Ectodermal cell (in vitro differentiated cells): ENCODE results near the gene SPHKAP.

ENCODE experiments used
- H3K27ac ChIP-seq: 2 replicates; pipeline ENCODE4 v1.7.0; 2013; ENCODE audit warnings: mild to moderate bottlenecking, low read depth, low read length; ENCODE audit not compliant: insufficient read depth, poor library complexity, severe bottlenecking
- H3K27me3 ChIP-seq: 2 replicates; pipeline ENCODE4 v1.7.0; 2013; ENCODE audit warnings: mild to moderate bottlenecking, low read length; ENCODE audit not compliant: insufficient read depth, control insufficient read depth, poor library complexity, severe bottlenecking
- H3K36me3 ChIP-seq: one replicate; pipeline ENCODE4 v1.7.0; 2013; ENCODE audit warnings: low read length; ENCODE audit not compliant: control insufficient read depth, insufficient read depth
- H3K4me1 ChIP-seq: one replicate; pipeline ENCODE4 v1.7.0; 2013; ENCODE audit warnings: low read length; ENCODE audit not compliant: control insufficient read depth, insufficient read depth
- H3K4me3 ChIP-seq: 2 replicates; pipeline ENCODE4 v1.7.0; 2013; ENCODE audit warnings: low read depth, low read length, control low read depth; ENCODE audit not compliant: insufficient read depth
- H3K9me3 ChIP-seq: 2 replicates; pipeline ENCODE4 v1.7.0; 2013; ENCODE audit warnings: mild to moderate bottlenecking, low read length, moderate library complexity; ENCODE audit not compliant: control insufficient read depth
- WGBS, 2 experiments: methylation state at CpG; one replicate each; pipeline ENCODE4 v1.1.7; 2013; ENCODE audit warnings: missing lambda C conversion rate in 2 of 2; 5-methylcytosine and 5-hydroxymethylcytosine counted together

The SPHKAP gene

DNA sequence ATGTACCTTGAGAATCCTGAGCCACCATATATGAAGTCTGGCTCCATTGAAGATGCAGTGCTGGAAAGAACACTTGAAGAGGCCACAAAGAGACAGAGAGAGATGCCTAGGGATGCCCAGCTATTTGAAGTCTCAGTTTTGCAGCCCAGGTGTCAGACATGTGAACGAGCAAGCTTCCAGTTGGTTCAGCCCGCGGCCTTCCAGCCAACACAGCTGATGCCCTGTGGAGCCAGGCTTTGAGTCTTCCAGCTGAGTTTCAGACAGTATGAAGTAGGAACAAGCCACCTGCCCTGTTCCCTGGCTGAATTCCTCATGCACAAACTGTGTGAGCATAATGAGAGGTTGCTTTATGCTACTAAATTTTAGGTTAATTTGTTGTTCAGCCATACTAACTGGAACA, 108.8 kb downstream of the SPHKAP start:
- Histone ChIP-seq H3K9me3 (no peaks in the 10 kb centered on the region), H3K27me3 (no peaks in the 10 kb centered on the region), H3K36me3 (no peaks in the 10 kb centered on the region), H3K4me3 (no peak overlapping the region), H3K27ac (no peak overlapping the region), H3K4me1 (no peaks in the 10 kb centered on the region)
- 90 to 92% methylated on average over 3 of the region's 3 CpGs for WGBS, 2 experiments

DNA sequence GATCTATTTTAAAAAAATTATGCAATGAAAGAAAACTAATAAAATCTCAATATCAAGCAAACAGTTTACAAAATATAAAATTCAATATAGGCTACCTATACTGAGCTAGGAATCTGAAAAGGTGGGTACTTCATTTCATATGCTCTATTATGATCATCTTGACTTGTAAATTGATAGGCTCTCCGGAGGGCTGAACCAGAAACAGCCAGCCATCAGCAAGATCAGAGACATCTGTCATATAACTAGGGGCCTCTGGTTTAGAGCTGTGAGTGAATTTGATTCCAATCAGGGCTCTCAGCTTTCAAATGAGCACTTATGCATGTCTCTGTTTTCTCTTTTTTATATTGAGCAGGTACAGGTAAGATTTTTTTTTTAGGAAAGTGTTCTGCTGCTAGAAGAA, 114.2 kb downstream of the SPHKAP start:
- Histone ChIP-seq H3K27me3 (no peaks in the 10 kb centered on the region), H3K4me3 (no peak overlapping the region), H3K27ac (no peak overlapping the region), H3K4me1 (no peaks in the 10 kb centered on the region), H3K9me3 (no peaks in the 10 kb centered on the region), H3K36me3 (no peaks in the 10 kb centered on the region)
- 92 to 100% methylated on average over 1 of the region's 1 CpG for WGBS, 2 experiments

DNA sequence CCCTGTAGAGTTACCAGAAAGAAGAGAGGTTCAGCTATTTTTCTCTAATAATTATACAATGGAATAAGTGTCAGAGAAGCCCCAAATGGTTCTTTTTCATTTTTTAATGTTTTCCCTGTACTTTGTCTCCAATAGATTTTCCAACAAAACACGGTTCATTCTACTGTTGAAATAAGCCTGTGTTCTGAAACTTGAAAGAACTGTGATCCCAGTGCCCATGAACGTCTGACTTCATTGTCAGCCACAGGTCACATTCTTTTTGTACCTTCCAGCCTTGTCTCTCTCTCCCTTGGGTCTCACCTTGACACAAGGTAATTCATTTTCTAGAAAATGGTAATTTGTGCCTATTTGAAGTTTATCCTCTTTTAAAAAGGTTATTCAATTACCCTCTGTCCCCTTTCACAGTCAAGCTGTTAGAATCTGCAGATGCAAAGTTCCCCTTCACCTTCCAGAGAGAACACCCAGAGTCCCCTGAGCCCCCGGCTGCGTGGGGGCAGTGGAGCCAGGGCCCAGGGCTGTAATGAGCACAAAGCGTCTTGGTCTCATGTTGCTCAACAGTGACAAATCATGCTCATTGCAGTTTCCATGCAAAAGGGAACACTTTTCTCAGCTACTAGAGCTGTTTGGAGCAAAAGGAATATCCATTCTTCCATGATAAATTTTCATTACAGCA, 115.2 kb downstream of the SPHKAP start:
- Histone ChIP-seq H3K27me3 (no peaks in the 10 kb centered on the region), H3K4me3 (no peak overlapping the region), H3K36me3 (no peaks in the 10 kb centered on the region), H3K27ac (no peak overlapping the region), H3K4me1 (no peaks in the 10 kb centered on the region), H3K9me3 (no peaks in the 10 kb centered on the region)
- 81 to 87% methylated on average over 5 of the region's 5 CpGs for WGBS, 2 experiments

DNA sequence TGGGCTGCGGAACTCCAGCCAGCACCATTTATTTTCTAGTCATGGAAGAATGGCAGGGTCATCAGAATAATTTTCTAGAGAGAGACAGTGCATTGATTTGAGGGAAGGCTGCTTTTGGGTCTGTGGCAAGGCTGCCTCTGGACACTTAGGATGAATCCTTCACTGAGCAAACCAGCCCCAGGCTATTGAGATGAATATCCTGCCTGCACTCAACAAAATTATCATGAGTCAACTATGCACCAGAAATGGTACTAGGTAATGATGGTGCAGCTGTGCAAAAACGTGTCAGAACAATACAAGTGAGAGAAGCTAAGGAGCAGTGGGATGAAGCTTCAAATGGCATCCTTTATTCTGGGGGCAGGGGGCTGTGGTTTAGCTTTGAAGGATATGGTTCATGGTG, 115.8 kb downstream of the SPHKAP start:
- Histone ChIP-seq H3K9me3 (no peaks in the 10 kb centered on the region), H3K27ac (no peak overlapping the region)
- 77 to 90% methylated on average over 2 of the region's 2 CpGs for WGBS, 2 experiments

DNA sequence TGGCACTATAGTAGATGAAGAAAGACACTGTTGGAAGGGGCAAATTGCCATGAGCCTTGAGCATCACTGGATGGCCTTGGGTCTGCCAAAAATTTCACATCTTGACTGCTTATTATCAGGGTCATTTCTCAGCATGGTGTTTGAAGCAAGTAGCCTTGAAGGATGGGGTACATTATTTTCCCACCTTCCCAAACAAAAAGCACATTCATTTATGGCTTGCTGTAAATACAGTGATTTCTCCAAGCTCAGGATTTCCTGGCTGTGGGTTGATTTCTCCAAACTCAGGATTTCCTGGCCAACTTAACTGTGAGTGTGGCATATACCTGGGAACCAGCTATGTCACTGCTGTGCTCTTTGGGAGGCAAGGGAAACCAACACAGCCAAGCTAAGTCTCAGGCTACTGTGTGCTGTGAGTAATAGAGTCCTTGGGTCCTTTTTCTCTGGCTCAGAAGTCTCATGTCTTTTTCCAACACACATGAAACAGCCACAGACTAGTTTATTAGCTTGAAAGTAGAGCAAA, 116.6 kb downstream of the SPHKAP start:
- no peak overlapping the region for H3K27ac ChIP-seq
- H3K36me3 ChIP-seq: no peaks in the 10 kb centered on the region
- H3K4me3 ChIP-seq: no peak overlapping the region
- H3K9me3 ChIP-seq: no peaks in the 10 kb centered on the region
- no peaks in the 10 kb centered on the region for H3K4me1 ChIP-seq
- no peaks in the 10 kb centered on the region for H3K27me3 ChIP-seq

More for the DNA sequence above, 115.8 kb downstream of the SPHKAP start:
- Histone ChIP-seq H3K4me1 (no peaks in the 10 kb centered on the region), H3K27me3 (no peaks in the 10 kb centered on the region), H3K4me3 (no peak overlapping the region), H3K36me3 (no peaks in the 10 kb centered on the region)

DNA sequence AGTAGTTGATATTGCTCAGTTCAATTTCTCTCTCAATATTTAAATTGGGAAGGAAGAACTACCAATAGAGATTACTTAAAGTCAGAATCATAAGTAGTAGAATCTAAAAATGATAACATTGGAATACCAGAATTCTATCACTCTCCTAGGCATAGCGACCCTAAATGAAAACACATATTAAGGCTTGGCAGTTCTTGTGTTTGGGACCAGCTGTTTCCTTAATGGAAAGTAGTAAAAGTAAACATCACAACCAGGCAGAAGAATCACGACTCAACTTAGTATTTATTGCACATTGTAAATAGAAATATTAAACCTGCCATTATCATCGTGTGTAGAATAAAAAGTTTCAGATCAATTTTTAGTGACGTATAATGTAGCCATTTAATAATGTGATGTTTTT, 117.5 kb downstream of the SPHKAP start:
- H3K36me3 ChIP-seq: no peaks in the 10 kb centered on the region
- no peak overlapping the region for H3K4me3 ChIP-seq
- no peak overlapping the region for H3K27ac ChIP-seq
- no peaks in the 10 kb centered on the region for H3K27me3 ChIP-seq
- H3K4me1 ChIP-seq: no peaks in the 10 kb centered on the region
- H3K9me3 ChIP-seq: no peaks in the 10 kb centered on the region
- WGBS, 2 experiments: 86 to 100% methylated on average over 1 to 4 of the region's 4 CpGs

DNA sequence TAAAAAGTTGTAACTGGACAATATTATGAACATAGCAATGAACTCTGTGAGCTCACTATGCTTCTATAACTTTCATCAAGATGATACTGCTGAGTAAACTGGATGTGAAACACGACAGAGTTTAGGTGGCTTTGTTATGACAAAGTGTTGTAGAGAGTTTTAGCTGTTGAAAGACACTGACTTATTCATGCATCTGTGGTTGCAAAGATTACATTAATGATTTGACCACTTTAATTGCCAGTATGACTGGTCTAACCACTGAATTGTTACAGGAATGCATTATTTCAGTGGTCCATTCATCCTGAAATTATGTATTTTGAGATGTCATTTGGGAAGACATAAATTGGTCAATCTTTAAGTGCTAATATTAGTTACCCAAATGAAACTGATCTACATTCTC, 117.9 kb downstream of the SPHKAP start:
- H3K4me1 ChIP-seq: no peaks in the 10 kb centered on the region
- H3K36me3 ChIP-seq: no peaks in the 10 kb centered on the region
- 86 to 87% methylated on average over 1 of the region's 1 CpG for WGBS, 2 experiments
- no peaks in the 10 kb centered on the region for H3K27me3 ChIP-seq
- H3K9me3 ChIP-seq: no peaks in the 10 kb centered on the region
- H3K4me3 ChIP-seq: no peak overlapping the region
- H3K27ac ChIP-seq: no peak overlapping the region

DNA sequence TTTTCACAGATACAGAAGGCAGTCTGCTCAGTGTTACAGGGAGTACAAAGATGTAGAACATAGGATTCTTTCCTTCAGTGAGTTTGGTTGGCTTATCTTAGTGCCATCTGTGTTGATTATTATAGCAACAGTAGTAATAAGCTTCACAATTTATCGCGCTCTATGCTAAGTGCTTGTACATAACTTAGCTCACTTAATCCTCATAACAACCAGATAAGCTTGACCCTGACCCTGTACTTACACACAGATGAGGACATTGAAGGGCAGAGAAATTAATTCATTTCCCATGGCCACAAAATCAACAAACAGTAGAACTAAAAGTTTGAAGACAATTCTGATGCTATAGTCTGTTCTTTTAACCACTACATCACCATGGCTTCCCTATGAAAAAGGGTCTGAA, 121.8 kb downstream of the SPHKAP start:
- 85 to 100% methylated on average over 2 of the region's 2 CpGs for whole genome bisulfite sequencing, 2 experiments
- H3K4me3 ChIP-seq: no peak overlapping the region
- no peaks in the 10 kb centered on the region for H3K9me3 ChIP-seq
- H3K4me1 ChIP-seq: no peaks in the 10 kb centered on the region
- no peaks in the 10 kb centered on the region for H3K27me3 ChIP-seq
- H3K36me3 ChIP-seq: no peaks in the 10 kb centered on the region
- no peak overlapping the region for H3K27ac ChIP-seq

DNA sequence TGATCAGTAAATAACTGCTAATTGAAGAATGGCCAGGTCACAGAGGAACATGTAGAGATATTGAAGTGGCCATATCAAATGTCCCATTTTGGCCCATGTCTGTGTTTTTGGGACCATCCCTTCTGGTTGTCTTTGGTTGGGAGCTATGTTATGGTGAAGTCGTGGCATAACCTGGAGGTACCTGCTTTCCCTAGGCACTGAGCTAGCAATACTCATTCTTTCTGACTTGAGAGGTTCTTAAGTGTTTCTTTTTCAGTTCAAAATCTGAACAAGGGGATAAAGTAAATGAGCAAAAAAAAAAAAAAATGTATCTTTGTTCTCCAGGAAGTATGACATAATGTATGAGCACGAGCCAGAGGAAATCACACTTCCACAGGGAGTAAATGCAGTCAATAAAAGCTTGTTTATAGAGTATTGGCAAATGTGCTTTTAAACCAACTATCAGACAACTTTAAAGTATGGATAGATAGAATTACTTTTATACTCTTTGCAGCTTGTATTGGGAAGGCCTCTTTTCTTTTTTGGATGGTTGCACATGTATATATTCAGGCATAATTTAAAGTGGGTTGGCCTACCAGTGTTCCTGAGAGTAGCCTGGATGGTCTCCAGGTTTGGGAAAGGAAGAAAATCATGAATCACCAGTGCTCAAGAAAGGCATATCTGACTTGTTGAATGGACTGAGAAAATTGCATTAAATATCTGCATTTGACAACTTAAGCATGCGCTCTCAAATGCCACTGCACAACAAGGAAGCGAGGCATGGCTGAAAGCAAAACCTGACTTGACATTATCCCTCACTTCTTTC, 125.0 kb downstream of the SPHKAP start:
- H3K9me3 ChIP-seq: no peaks in the 10 kb centered on the region
- H3K27me3 ChIP-seq: no peaks in the 10 kb centered on the region
- no peak overlapping the region for H3K27ac ChIP-seq
- H3K4me3 ChIP-seq: no peak overlapping the region
- no peaks in the 10 kb centered on the region for H3K36me3 ChIP-seq
- H3K4me1 ChIP-seq: no peaks in the 10 kb centered on the region
- 93 to 94% methylated on average over 3 to 4 of the region's 4 CpGs for WGBS, 2 experiments

DNA sequence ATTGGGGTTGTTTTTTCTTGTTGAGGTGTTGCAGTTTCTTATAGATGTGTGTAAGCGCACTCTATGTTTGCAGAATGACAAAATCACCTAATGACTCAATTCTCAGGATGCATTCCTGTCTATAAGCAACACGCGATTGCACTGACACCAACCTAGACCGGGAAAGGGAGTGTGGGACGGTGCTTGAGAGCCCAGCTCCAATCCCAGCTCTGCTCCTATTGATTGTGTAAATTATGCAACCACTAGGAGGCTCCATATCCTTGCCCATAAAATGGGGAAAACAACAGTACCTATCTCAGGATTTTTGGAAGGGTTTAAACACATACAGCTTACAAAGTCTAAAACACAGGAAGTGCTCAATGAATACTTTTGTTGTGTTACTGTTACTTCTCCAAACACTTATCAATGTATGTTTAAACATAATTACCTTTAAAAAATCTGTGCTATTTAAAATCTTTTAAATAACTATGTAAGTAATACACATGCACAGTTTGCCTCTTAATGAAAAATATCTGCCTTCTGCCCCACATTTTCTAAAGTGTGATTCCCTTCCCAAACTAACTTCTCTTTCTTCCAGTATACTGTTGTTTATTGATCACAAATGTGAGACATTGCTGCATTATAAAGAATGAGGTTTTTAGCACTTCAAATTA, 132.5 kb downstream of the SPHKAP start:
- H3K4me3 ChIP-seq: no peak overlapping the region
- no peaks in the 10 kb centered on the region for H3K27me3 ChIP-seq
- WGBS, 2 experiments: 20 to 36% methylated on average over 5 of the region's 5 CpGs
- no peaks in the 10 kb centered on the region for H3K9me3 ChIP-seq
- H3K27ac ChIP-seq: no peak overlapping the region
- no peaks in the 10 kb centered on the region for H3K4me1 ChIP-seq
- no peaks in the 10 kb centered on the region for H3K36me3 ChIP-seq
